ENCODE measurements around the gene RANBP1.

The RANBP1 gene

GRCh38 chr22:20092477-20092854 is 23.4 kb upstream of the RANBP1 start:
- in situ Hi-C loops (cut with MboI; ENCODE audit: low sequenced_read_pairs) = no loop called here
- Histone ChIP-seq H3K27me3 (ENCODE audit: low read depth) (no peaks in the 10 kb centered on the region), H3K4me1 (no peaks in the 10 kb centered on the region), H3K36me3 (replicated peaks) (peaks cover 100% of the 10 kb centered on the region), H3K4me3 (no peak overlapping the region), H3K9me3 (no peaks in the 10 kb centered on the region)
- no peak for DNase-seq (ENCODE audit: low spot score in 2 of 2)

DNA sequence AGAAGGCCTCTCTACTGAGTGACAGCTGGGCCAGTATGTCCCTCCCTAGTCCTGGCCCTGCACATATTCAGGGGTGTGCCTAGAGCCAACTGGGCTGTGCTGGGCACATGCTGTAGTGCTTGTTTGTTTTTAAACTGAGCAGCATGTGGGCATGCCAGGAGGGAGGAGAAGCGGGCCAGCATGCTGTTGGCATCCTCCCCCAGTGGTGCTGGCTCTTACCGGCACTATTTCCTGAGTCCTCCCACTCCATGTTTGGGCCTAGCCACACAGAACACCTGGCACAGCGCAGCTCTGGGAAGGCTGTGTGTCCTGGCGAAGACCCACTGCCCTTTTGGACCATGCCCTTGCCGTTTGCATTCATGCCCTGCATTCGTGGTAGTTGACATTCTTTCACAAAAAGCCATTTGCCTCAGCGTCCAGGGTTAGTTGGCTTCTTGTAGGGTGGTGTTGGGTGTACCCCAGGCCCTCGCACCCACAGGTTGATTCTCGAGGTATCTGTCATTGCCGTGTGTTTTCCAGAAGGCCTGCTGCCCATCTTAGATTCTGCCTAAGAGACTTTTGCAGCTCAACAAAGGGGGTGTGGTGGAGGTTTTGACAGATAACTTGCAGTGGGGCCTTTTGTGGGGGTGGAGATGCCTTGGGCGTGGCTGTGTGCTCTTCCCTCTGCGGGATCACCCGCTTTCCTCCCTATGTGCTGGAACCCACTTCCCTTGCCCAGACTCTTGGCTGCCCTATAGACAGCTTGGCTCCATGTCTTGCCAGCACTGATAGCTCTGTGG is 22.3 kb upstream of the RANBP1 start:
- DNase-seq (ENCODE audit: low spot score in 2 of 2) = no peak

GRCh38 chr22:20094197-20094807 is 21.6 kb upstream of the RANBP1 start:
- H3K36me3 ChIP-seq (replicated peaks) = peaks cover 96% of the 10 kb centered on the region
- no peaks in the 10 kb centered on the region for H3K4me1 ChIP-seq
- DNase-seq (ENCODE audit: low spot score in 2 of 2) = no peak
- H3K9me3 ChIP-seq = no peaks in the 10 kb centered on the region
- no peaks in the 10 kb centered on the region for H3K27me3 ChIP-seq (ENCODE audit: low read depth)
- H3K4me3 ChIP-seq = no peak overlapping the region
- in situ Hi-C loops (cut with MboI; ENCODE audit: low sequenced_read_pairs) = no loop called here

More for the DNA sequence above, 22.3 kb upstream of the RANBP1 start:
- Histone ChIP-seq H3K4me3 (no peak overlapping the region), H3K27me3 (ENCODE audit: low read depth) (no peaks in the 10 kb centered on the region), H3K36me3 (replicated peaks) (peaks cover 96% of the 10 kb centered on the region), H3K4me1 (no peaks in the 10 kb centered on the region), H3K9me3 (no peaks in the 10 kb centered on the region)
- in situ Hi-C loops (cut with MboI; ENCODE audit: low sequenced_read_pairs) = no loop called here

DNA sequence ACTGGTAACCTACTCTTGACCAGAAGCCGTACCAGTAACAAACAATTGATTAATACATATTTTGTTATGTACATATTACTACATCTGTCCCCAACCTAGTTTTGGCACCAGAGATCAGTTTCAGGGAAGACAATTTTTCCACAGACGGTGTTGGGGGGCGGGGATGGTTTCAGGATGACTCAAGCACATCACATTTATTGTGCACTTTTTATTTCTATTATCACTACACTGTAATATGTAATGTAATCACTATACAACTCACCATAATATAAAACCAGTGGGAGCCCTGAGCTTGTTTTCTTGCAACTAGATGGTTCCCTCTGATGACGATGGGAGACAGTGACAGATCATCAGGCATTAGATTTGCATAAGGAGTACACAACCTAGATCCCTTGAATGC is 20.4 kb upstream of the RANBP1 start:
- in situ Hi-C loops (cut with MboI; ENCODE audit: low sequenced_read_pairs) = no loop called here
- DNase-seq (ENCODE audit: low spot score in 2 of 2) = no peak
- Histone ChIP-seq H3K4me1 (no peaks in the 10 kb centered on the region), H3K9me3 (no peaks in the 10 kb centered on the region), H3K36me3 (replicated peaks) (peaks cover 96% of the 10 kb centered on the region), H3K4me3 (no peak overlapping the region), H3K27me3 (ENCODE audit: low read depth) (no peaks in the 10 kb centered on the region)

DNA sequence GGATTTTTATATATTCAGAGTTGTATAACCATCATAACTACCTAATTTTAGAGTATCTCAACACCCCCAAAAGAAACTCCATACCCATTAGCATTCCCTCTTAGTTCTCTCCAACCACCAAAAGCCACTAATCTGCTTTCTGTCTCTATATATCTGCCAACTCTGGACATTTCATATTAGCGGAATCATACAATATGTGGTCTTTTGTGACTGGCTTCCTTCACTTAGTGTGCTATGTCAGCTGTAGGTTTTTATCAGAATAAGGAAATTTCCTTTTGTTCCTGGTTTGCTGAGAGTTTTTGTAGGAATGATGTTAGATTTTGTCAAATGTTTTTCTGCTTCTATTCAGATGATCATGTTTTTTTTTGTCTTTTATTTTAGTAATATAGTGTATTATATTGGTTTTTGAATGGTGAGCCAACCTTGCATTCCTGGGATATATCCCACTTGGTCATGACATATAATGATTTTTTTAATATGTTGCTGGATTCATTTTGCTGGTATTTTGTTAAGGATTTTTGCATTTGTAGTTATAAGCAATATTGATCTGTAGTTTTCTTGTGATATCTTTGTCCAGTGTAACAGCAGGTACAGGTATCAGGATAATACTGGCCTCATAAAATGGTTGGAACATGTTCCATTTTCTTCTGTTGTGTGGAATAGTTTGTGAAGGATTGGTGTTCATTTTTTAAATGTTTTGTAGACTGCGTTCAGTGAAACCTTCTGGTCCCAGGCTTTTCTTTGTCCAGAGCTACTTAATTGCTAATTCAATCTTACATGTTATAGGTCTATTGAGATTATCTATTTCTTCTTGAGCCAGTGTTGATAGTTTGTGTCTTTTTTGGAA is 19.1 kb upstream of the RANBP1 start:
- DNase-seq (ENCODE audit: low spot score in 2 of 2) = no peak
- Histone ChIP-seq H3K27me3 (ENCODE audit: low read depth) (no peaks in the 10 kb centered on the region), H3K36me3 (replicated peaks) (peaks cover 96% of the 10 kb centered on the region), H3K4me1 (no peaks in the 10 kb centered on the region), H3K4me3 (no peak overlapping the region), H3K9me3 (no peaks in the 10 kb centered on the region)
- in situ Hi-C loops (cut with MboI; ENCODE audit: low sequenced_read_pairs) = no loop called here

DNA sequence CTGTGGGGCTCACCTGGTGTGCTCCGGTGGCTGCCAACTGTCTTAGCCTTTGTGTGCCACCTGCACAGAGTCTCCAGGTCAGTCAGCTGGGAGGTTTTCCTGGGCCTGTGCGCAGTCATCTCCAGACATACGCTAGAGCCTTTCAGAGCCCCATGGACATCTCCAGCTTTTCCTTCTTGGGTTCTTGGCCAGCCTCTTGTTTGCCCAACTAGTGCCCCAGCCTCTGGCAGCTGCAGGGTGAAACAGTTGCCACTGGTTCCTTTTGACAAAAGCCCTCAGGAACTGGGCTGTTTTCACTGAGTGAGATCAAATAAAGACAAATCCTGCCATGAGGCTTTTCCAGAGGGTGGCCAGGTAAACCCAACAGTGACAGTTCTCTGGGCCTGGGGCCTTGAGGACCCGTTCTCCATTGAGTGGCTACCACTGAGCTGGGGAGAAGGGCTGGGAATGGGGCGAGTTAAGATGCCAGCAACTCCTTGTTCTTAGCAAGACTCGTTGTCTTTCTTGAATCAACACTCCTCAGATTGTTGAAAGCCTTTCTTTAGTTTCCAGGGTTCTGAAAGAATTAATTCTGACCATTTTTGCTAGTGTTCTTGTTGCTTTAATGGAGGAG is 16.7 kb upstream of the RANBP1 start:
- H3K36me3 ChIP-seq (replicated peaks) = peaks cover 93% of the 10 kb centered on the region

GRCh38 chr22:20101638-20102037 is 14.3 kb upstream of the RANBP1 start:
- peaks cover 93% of the 10 kb centered on the region for H3K36me3 ChIP-seq (replicated peaks)
- in situ Hi-C loops (cut with MboI; ENCODE audit: low sequenced_read_pairs) = no loop called here
- peaks cover 3% of the 10 kb centered on the region; the same call in 1 of the 2 replicates for H3K4me1 ChIP-seq
- no peaks in the 10 kb centered on the region for H3K27me3 ChIP-seq (ENCODE audit: low read depth)
- no peaks in the 10 kb centered on the region for H3K9me3 ChIP-seq
- no peak for DNase-seq (ENCODE audit: low spot score in 2 of 2)
- H3K4me3 ChIP-seq = no peak overlapping the region

More for the DNA sequence above, 16.7 kb upstream of the RANBP1 start:
- H3K4me1 ChIP-seq = peaks cover 3% of the 10 kb centered on the region; the same call in 1 of the 2 replicates
- no peaks in the 10 kb centered on the region for H3K27me3 ChIP-seq (ENCODE audit: low read depth)
- in situ Hi-C loops (cut with MboI; ENCODE audit: low sequenced_read_pairs) = no loop called here
- no peak overlapping the region for H3K4me3 ChIP-seq
- H3K9me3 ChIP-seq = no peaks in the 10 kb centered on the region
- DNase-seq (ENCODE audit: low spot score in 2 of 2) = no peak

GRCh38 chr22:20102203-20102780 is 13.6 kb upstream of the RANBP1 start:
- H3K27me3 ChIP-seq (ENCODE audit: low read depth) = no peaks in the 10 kb centered on the region
- H3K4me1 ChIP-seq = peaks cover 3% of the 10 kb centered on the region; the same call in 1 of the 2 replicates
- no peak overlapping the region for H3K4me3 ChIP-seq
- no peak for DNase-seq (ENCODE audit: low spot score in 2 of 2)
- in situ Hi-C loops (cut with MboI; ENCODE audit: low sequenced_read_pairs) = no loop called here
- peaks cover 93% of the 10 kb centered on the region for H3K36me3 ChIP-seq (replicated peaks)
- no peaks in the 10 kb centered on the region for H3K9me3 ChIP-seq

- Histone ChIP-seq H3K36me3 (replicated peaks) (peaks cover 97% of the 10 kb centered on the region), H3K9me3 (no peaks in the 10 kb centered on the region), H3K4me3 (no peak overlapping the region), H3K27me3 (ENCODE audit: low read depth) (no peaks in the 10 kb centered on the region), H3K4me1 (peaks cover 3% of the 10 kb centered on the region; the same call in 1 of the 2 replicates)
- in situ Hi-C loops (cut with MboI; ENCODE audit: low sequenced_read_pairs) = no loop called here
- no peak for DNase-seq (ENCODE audit: low spot score in 2 of 2)
Observed at GRCh38 chr22:20105456-20106204, 10.3 kb upstream of the RANBP1 start.

- Histone ChIP-seq H3K36me3 (replicated peaks) (peaks cover 97% of the 10 kb centered on the region), H3K9me3 (no peaks in the 10 kb centered on the region)
- DNase-seq (ENCODE audit: low spot score in 2 of 2) = no peak
Observed at GRCh38 chr22:20106205-20106848, 9.6 kb upstream of the RANBP1 start.

DNA sequence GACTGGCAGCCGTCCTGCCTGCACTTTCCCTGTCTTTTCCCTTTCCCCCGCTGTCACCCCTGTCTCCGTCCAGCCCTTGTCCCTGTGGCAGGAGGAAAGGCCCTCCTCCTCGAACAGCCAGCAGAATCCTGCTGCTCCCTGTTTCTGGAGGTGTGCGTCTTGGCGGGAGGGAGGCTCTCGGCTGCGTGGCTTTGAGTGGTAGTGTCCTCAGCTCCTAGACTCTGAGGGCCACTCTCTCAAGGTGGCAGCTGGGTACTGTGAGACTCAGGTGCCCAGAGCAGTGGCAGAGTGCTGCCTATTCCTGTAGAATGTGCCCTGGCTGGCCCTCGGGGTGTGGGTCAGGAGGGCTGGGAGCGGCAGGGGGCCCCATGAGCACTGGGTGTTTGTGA is 9.1 kb upstream of the RANBP1 start:
- Histone ChIP-seq H3K36me3 (replicated peaks) (peaks cover 96% of the 10 kb centered on the region), H3K9me3 (no peaks in the 10 kb centered on the region)
- in situ Hi-C loops (cut with MboI; ENCODE audit: low sequenced_read_pairs) = no loop called here

More at GRCh38 chr22:20106205-20106848, 9.6 kb upstream of the RANBP1 start:
- in situ Hi-C loops (cut with MboI; ENCODE audit: low sequenced_read_pairs) = no loop called here
- H3K4me3 ChIP-seq = no peak overlapping the region
- peaks cover 3% of the 10 kb centered on the region; the same call in 1 of the 2 replicates for H3K4me1 ChIP-seq
- no peaks in the 10 kb centered on the region for H3K27me3 ChIP-seq (ENCODE audit: low read depth)

DNA sequence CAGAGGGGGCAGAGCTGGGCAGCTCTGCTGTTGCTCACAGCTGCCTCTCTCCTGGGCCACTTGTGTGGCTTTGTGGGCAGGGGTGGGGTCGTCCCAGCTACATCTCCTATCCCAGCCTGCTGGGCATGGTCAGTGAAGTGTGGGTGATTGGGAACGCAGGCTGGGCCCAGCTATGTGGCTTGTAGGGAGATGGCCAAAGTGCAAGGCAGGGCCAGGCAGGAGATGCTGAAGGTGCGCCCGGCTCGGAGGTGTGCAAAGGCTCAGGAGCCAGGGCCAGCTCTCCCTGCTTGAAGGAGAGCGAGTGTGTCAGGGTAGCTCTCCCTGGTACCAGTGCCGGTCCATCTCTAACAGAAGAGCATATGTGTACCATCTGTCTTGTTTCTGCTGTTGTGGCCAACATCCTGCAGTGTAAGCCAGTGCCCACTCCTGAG is 8.4 kb upstream of the RANBP1 start:
- Histone ChIP-seq H3K9me3 (no peaks in the 10 kb centered on the region), H3K4me3 (no peak overlapping the region), H3K27me3 (ENCODE audit: low read depth) (no peaks in the 10 kb centered on the region), H3K4me1 (peaks cover 3% of the 10 kb centered on the region; the same call in 1 of the 2 replicates), H3K36me3 (replicated peaks) (peaks cover 96% of the 10 kb centered on the region)
- DNase-seq (ENCODE audit: low spot score in 2 of 2) = no peak
- in situ Hi-C loops (cut with MboI; ENCODE audit: low sequenced_read_pairs) = no loop called here

More for the DNA sequence above, 9.1 kb upstream of the RANBP1 start:
- Histone ChIP-seq H3K4me3 (no peak overlapping the region), H3K4me1 (peaks cover 3% of the 10 kb centered on the region; the same call in 1 of the 2 replicates), H3K27me3 (ENCODE audit: low read depth) (no peaks in the 10 kb centered on the region)
- no peak for DNase-seq (ENCODE audit: low spot score in 2 of 2)
